ENCODE data around the gene HSPA12B.

DNA sequence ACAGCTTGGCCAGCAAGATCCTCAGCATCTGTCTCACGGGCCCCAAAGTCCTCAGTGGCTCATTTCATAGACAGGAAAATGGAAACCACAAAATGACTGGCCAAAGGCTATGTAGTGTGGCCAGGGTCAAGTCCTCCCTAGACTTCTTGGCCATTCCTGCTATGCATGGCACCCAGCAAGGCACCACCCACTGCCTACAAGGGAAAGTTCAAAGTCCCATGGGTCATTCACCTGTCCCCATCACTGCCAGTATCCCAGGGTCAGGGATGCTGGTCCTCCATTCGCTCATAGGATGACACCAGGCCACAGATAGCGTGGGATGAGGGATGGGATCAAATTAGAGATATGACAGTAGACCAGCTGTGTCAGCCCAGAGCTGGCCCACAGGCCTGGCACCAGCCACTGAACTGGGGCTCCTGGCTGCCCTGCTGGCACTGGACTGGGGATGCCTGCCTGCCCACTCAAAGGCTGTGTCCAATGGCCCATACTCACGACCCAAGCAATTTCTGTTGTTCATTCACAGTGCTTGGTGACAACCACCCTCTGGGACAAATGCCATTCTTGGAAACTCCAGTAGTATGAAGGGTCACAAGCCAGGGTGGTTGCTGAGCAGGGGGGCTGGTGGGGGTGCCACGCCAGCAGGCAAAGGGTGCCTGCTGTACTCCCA is 23.5 kb downstream of the HSPA12B start:
- no peak for TF ChIP-seq POLR2A (IDR thresholded peaks at IDR 0.05)
- TF ChIP-seq, protein P1, sequence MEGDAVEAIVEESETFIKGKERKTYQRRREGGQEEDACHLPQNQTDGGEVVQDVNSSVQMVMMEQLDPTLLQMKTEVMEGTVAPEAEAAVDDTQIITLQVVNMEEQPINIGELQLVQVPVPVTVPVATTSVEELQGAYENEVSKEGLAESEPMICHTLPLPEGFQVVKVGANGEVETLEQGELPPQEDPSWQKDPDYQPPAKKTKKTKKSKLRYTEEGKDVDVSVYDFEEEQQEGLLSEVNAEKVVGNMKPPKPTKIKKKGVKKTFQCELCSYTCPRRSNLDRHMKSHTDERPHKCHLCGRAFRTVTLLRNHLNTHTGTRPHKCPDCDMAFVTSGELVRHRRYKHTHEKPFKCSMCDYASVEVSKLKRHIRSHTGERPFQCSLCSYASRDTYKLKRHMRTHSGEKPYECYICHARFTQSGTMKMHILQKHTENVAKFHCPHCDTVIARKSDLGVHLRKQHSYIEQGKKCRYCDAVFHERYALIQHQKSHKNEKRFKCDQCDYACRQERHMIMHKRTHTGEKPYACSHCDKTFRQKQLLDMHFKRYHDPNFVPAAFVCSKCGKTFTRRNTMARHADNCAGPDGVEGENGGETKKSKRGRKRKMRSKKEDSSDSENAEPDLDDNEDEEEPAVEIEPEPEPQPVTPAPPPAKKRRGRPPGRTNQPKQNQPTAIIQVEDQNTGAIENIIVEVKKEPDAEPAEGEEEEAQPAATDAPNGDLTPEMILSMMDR (IDR thresholded peaks at IDR 0.05) = no peak

Measured in testis (tissue), 2 donors.